GM12878 (cell line): ENCODE results near the gene UBE3D. TPM values are rescaled to one million over a fixed set of nuclear protein-coding genes. Genes with fewer than 3 reads are reported as not detected.

Experiments
- ATAC-seq: fragments of 200-7000 bp; cut with Tn5 transposase; 3 replicates; pipeline ENCODE4 v1.9.1; 2020; ENCODE audit warnings: mild to moderate bottlenecking, moderate library complexity
- BruUV-seq: library from RNA; stranded (reverse); fragments of 400-500 nt; replicated peaks from 2 replicates; lab custom pipeline; 2021; lab: Mats Ljungman, UMichigan
- CTCF ChIA-PET: fragments of 300-600 bp; sonication (Branson Sonifier 250); formaldehyde crosslinking; extraction: SDS; loops from one replicate; lab custom pipeline; 2021; ENCODE audit warnings: inconsistent platforms; lab: Yijun Ruan, JAX
- POLR2A ChIA-PET: fragments of 350-600 bp; formaldehyde crosslinking; extraction: SDS; loops from one replicate; lab custom pipeline; 2021; ENCODE audit warnings: inconsistent platforms; lab: Charles Lee
- RAD21 ChIA-PET: fragments of 300-600 bp; sonication (Branson Sonifier 250); formaldehyde crosslinking; loops from one replicate; lab custom pipeline; 2023; ENCODE audit warnings: antibody characterized with exemption; ENCODE audit not compliant: unreplicated experiment; lab: Charles Lee
- SMC1A ChIA-PET: fragments of 300-600 bp; sonication (Branson Sonifier 250); formaldehyde crosslinking; loops from one replicate; lab custom pipeline; 2023; ENCODE audit not compliant: unreplicated experiment, uncharacterized antibody; lab: Charles Lee
- DNase-seq: peaks from one replicate; pipeline ENCODE4 v3.0.0-alpha.2; 2011; ENCODE audit warnings: low read depth, low spot score
- FAIRE-seq: peaks from 3 replicates; lab custom pipeline; 2011; peaks lifted over from hg19 to GRCh38; lab: Jason Lieb, UNC
- H2AFZ ChIP-seq: 2 replicates; pipeline ENCODE4 v1.6.0; 2011; ENCODE audit warnings: low read depth, low read length, control low read depth; ENCODE audit not compliant: control insufficient read depth
- H3K27ac ChIP-seq: 2 replicates; pipeline ENCODE4 v1.5.1; 2011; ENCODE audit warnings: control low read depth; ENCODE audit not compliant: control insufficient read depth, insufficient read depth
- H3K27me3 ChIP-seq, 2 experiments: replicated peaks in 1 of 2; 2 replicates each; pipeline versions ENCODE4 v1.6.0 to v1.6.1; 2011; ENCODE audit warnings: low read length in 1 of 2; ENCODE audit not compliant: control insufficient read depth in 2 of 2, insufficient read depth in 2 of 2
- H3K36me3 ChIP-seq, 2 experiments: 2 replicates each; pipeline ENCODE4 v1.5.1; 2011; ENCODE audit warnings: low read length in 1 of 2; ENCODE audit not compliant: control insufficient read depth in 2 of 2, insufficient read depth in 2 of 2
- H3K4me1 ChIP-seq: 2 replicates; pipeline ENCODE4 v1.6.1; 2011; ENCODE audit warnings: mild to moderate bottlenecking, low read length, moderate library complexity, mixed read lengths; ENCODE audit not compliant: control insufficient read depth, insufficient read depth
- H3K4me2 ChIP-seq: 2 replicates; pipeline ENCODE4 v1.6.0; 2011; ENCODE audit warnings: control low read depth; ENCODE audit not compliant: control insufficient read depth, insufficient read depth
- H3K4me3 ChIP-seq: fragments of 200-600 bp; sonication (generic); 2 replicates; pipeline ENCODE4 v1.5.1; 2016
- H3K79me2 ChIP-seq: 2 replicates; pipeline ENCODE4 v1.6.0; 2011; ENCODE audit warnings: low read length; ENCODE audit not compliant: control insufficient read depth, insufficient read depth
- H3K9ac ChIP-seq: 2 replicates; pipeline ENCODE4 v1.8.0; 2011; ENCODE audit warnings: low read length, control low read depth, mixed read lengths; ENCODE audit not compliant: control insufficient read depth, insufficient read depth
- H3K9me3 ChIP-seq: replicated peaks from 3 replicates; pipeline ENCODE4 v1.5.1; 2011; ENCODE audit warnings: mild to moderate bottlenecking, low read length; ENCODE audit not compliant: control insufficient read depth, insufficient read depth
- H4K20me1 ChIP-seq: 2 replicates; pipeline ENCODE4 v1.6.0; 2011; ENCODE audit not compliant: control insufficient read depth, insufficient read depth
- ASH2L ChIP-seq: fragments of 300-600, 200-600 bp; sonication (generic); IDR thresholded peaks from 2 replicates; pipeline ENCODE4 v1.6.1; 2017; ENCODE audit warnings: low read depth, mild to moderate bottlenecking, borderline replicate concordance
- ATF3 ChIP-seq: IDR thresholded peaks from 2 replicates; pipeline ENCODE4 v1.6.1; 2011; ENCODE audit warnings: low read depth, mild to moderate bottlenecking, low read length, moderate library complexity, borderline replicate concordance; ENCODE audit errors: extremely low read depth
- BCL11A ChIP-seq: IDR thresholded peaks from 2 replicates; pipeline ENCODE4 v1.6.1; 2011; ENCODE audit warnings: low read depth, low read length
- CHD2 ChIP-seq: IDR thresholded peaks from 2 replicates; pipeline ENCODE4 v1.6.1; 2011; ENCODE audit warnings: low read depth, low read length, improper control_type of control experiment, borderline replicate concordance
- HSF1 ChIP-seq: fragments of 150-350 bp; IDR thresholded peaks from 2 replicates; pipeline ENCODE4 v1.6.1; 2014; ENCODE audit warnings: mild to moderate bottlenecking, low read depth, low read length
- IRF3 ChIP-seq: fragments of 450-650 bp; IDR thresholded peaks from 2 replicates; pipeline ENCODE4 v1.6.1; 2014; ENCODE audit warnings: mild to moderate bottlenecking
- IRF5 ChIP-seq: fragments of 450-650 bp; IDR thresholded peaks from 2 replicates; pipeline ENCODE4 v1.6.1; 2017; ENCODE audit warnings: borderline replicate concordance
- MTA2 ChIP-seq: fragments of 450-650 bp; IDR thresholded peaks from 2 replicates; pipeline ENCODE4 v1.6.1; 2016; ENCODE audit warnings: low read depth, mild to moderate bottlenecking, moderate library complexity
- NFYB ChIP-seq: IDR thresholded peaks from 2 replicates; pipeline ENCODE4 v1.6.1; 2011; ENCODE audit warnings: low read depth, mild to moderate bottlenecking, low read length, improper control_type of control experiment, moderate library complexity; ENCODE audit not compliant: insufficient read depth
- PRDM15 ChIP-seq: fragments of 450-650 bp; formaldehyde crosslinking; IDR thresholded peaks from 2 replicates; pipeline ENCODE4 v1.4.0; 2020; ENCODE audit warnings: mild to moderate bottlenecking, moderate library complexity
- SMARCA5 ChIP-seq: fragments of 450-650 bp; IDR thresholded peaks from 2 replicates; pipeline ENCODE4 v1.6.1; 2017; ENCODE audit warnings: mild to moderate bottlenecking
- SMC3 ChIP-seq: IDR thresholded peaks from 2 replicates; pipeline ENCODE4 v1.6.1; 2011; ENCODE audit warnings: low read length, improper control_type of control experiment, borderline replicate concordance
- STAT1 ChIP-seq: fragments of 450-650 bp; conservative IDR thresholded peaks from 2 replicates; pipeline ENCODE4 v1.6.1; 2014; ENCODE audit warnings: antibody characterized with exemption, mild to moderate bottlenecking
- STAT3 ChIP-seq: IDR thresholded peaks from 2 replicates; pipeline ENCODE4 v1.6.1; 2011; ENCODE audit warnings: low read depth, low read length, improper control_type of control experiment
- YY1 ChIP-seq: IDR thresholded peaks from 2 replicates; pipeline ENCODE4 v1.6.1; 2011; ENCODE audit warnings: low read depth, mild to moderate bottlenecking, low read length
- WGBS: methylation state at CpG from one replicate; pipeline ENCODE4 v1.1.6; 2016; ENCODE audit warnings: low lambda C conversion rate; ENCODE audit not compliant: insufficient replicate concordance, insufficient coverage; ENCODE audit errors: missing lambda C conversion rate; 5-methylcytosine and 5-hydroxymethylcytosine counted together
- in situ Hi-C: fragments of 300-500 bp; cut with MboI; formaldehyde crosslinking; loops from 9 replicates; pipeline ENCODE4 v1.14.3; 2018; ENCODE audit warnings: mixed read lengths
- intact Hi-C: fragments of 100-400 bp; cut with micrococcal nuclease; formaldehyde crosslinking; loops from one replicate; pipeline ENCODE4 v1.14.2; 2022; ENCODE audit not compliant: unreplicated experiment
- polyA plus RNA-seq, 11 experiments: library from polyadenylated mRNA; depleted of rRNA in 4 of 11; unstranded in 6 of 11; stranded (reverse) in 5 of 11; fragments of >200 nt; fragmentation: Nextera tagmentation in 4 of 11; fragmentation: Illumina TruSeq in 1 of 11; extraction: Ambion mirVana in 4 of 11; extraction: Trizol in 1 of 11; gene quantifications; 1 replicate in 1 of 11; 2 replicates in 10 of 11; pipeline versions ENCODE4 v1.2.1 to v1.2.3, GENCODE V29; 2011 to 2016; ENCODE audit warnings: inconsistent platforms in 2 of 11, missing spikeins in 2 of 11, low read depth in 1 of 11
- total RNA-seq, 4 experiments: library from RNA; depleted of rRNA in 3 of 4; stranded (reverse); fragments of >200 nt in 3 of 4; fragmentation: Illumina TruSeq in 1 of 4; extraction: Trizol in 1 of 4; gene quantifications; 2 replicates each; pipeline versions ENCODE4 v1.2.1 to v1.2.3, GENCODE V29; 2013 to 2021

Gene UBE3D
- total and polyA plus RNA-seq, 10 of the 15 experiments (the other 5 are each of a cell fraction or from before 2014, with no cell fraction given), result 4.3 to 9.0 (median 7.5) TPM

- TF ChIP-seq IRF5 (no peak), ATF3 (no peak), HSF1 (no peak), YY1 (no peak), CHD2 (no peak), STAT1 (no peak), ASH2L (no peak)
- TF ChIP-seq, all 136 proteins: peak for 0
These were observed 157.0 kb downstream of the UBE3D start (continued) for GRCh38 chr6:82908661-82909060.

- CTCF ChIA-PET, result no interaction called here
- TF ChIP-seq PRDM15 (CRISPR knock-in tag) (no peak), NFYB (no peak), ATF3 (no peak), BCL11A (no peak), SMARCA5 (no peak), IRF3 (no peak), STAT3 (no peak), MTA2 (no peak), SMC3 (no peak)
These were observed 158.7 kb downstream of the UBE3D start for GRCh38 chr6:82906951-82907350.

More at GRCh38 chr6:82906951-82907350, 158.7 kb downstream of the UBE3D start:
- Histone ChIP-seq H2AFZ (no peak overlapping the region), H3K79me2 (no peaks in the 10 kb centered on the region), H4K20me1 (no peaks in the 10 kb centered on the region), H3K36me3 (no peaks in the 10 kb centered on the region), H3K27me3 (no peaks in the 10 kb centered on the region), H3K9ac (no peak overlapping the region), H3K27ac (no peak overlapping the region), H3K4me1 (no peaks in the 10 kb centered on the region), H3K9me3 (no peaks in the 10 kb centered on the region), H3K4me2 (no peak overlapping the region), H3K4me3 (no peak overlapping the region)
- POLR2A ChIA-PET, result no interaction called here
- FAIRE-seq, result no peak
- no peak for DNase-seq
- ATAC-seq, result no peak
- RAD21 ChIA-PET, result no interaction called here
- intact Hi-C loops, result no loop called here
- in situ Hi-C loops, result no loop called here
- SMC1A ChIA-PET, result no interaction called here
- BruUV-seq, result no TSS peak
- WGBS, result 0% methylated on average over 1 of the region's 1 CpG
